Glutamatergic neuron (in vitro differentiated cells): ENCODE measurements around the gene ESRP2. TPM values are rescaled to one million over a fixed set of nuclear protein-coding genes. Genes with fewer than 3 reads are reported as not detected.

Source experiments
- DNase-seq: peaks from one replicate; pipeline ENCODE4 v3.0.0; 2022
- H3K27ac Mint-ChIP-seq: one replicate; pipeline ENCODE4 v1.8.0; 2020; ENCODE audit warnings: mild to moderate bottlenecking, mixed read lengths, inconsistent platforms; ENCODE audit not compliant: unreplicated experiment
- H3K27me3 Mint-ChIP-seq: one replicate; pipeline ENCODE4 v1.8.0; 2020; ENCODE audit warnings: mild to moderate bottlenecking, moderate library complexity, mixed read lengths, inconsistent platforms; ENCODE audit not compliant: unreplicated experiment
- H3K36me3 Mint-ChIP-seq: one replicate; pipeline ENCODE4 v1.8.0; 2020; ENCODE audit warnings: mild to moderate bottlenecking, mixed read lengths, inconsistent platforms; ENCODE audit not compliant: unreplicated experiment
- H3K4me1 Mint-ChIP-seq: one replicate; pipeline ENCODE4 v1.8.0; 2020; ENCODE audit warnings: mild to moderate bottlenecking, low read depth, mixed read lengths, inconsistent platforms; ENCODE audit not compliant: unreplicated experiment
- H3K4me3 Mint-ChIP-seq: one replicate; pipeline ENCODE4 v1.8.0; 2020; ENCODE audit warnings: mild to moderate bottlenecking, mixed read lengths, inconsistent platforms; ENCODE audit not compliant: unreplicated experiment
- H3K9me3 Mint-ChIP-seq: one replicate; pipeline ENCODE4 v1.8.0; 2020; ENCODE audit warnings: mild to moderate bottlenecking, moderate library complexity, mixed read lengths, inconsistent platforms; ENCODE audit not compliant: unreplicated experiment
- CTCF ChIP-seq: fragments of 200-600 bp; sonication (generic); IDR thresholded peaks from one replicate; pipeline ENCODE4 v1.5.0; 2021; ENCODE audit not compliant: partially characterized antibody, unreplicated experiment
- total RNA-seq: library from RNA; stranded (reverse); fragmentation: NEBNext Ultra II Directional; extraction: Animal tissue kit (Norgen Biotek cat#: 25700); gene quantifications from one replicate; pipeline ENCODE4 v1.2.1, GENCODE V29; 2021; ENCODE audit not compliant: unreplicated experiment

ESRP2 gene
- total RNA-seq, 1 donor from 2014 or later, result not detected

GRCh38 chr16:68242085-68242484 is 6.2 kb upstream of the ESRP2 start:
- H3K9me3 Mint-ChIP-seq, result peaks cover 6% of the 10 kb centered on the region
- H3K27ac Mint-ChIP-seq, result no peak overlapping the region
- peaks cover 2% of the 10 kb centered on the region for H3K4me1 Mint-ChIP-seq
- H3K4me3 Mint-ChIP-seq, result no peak overlapping the region
- DNase-seq, result no peak
- no peaks in the 10 kb centered on the region for H3K36me3 Mint-ChIP-seq
- TF ChIP-seq CTCF, result no peak
- H3K27me3 Mint-ChIP-seq, result peaks cover 8% of the 10 kb centered on the region

- Mint-ChIP-seq H3K4me3 (peak overlapping the region; percentile 95), H3K27ac (peak overlapping the region; percentile 81), H3K36me3 (no peaks in the 10 kb centered on the region), H3K27me3 (peaks cover 10% of the 10 kb centered on the region), H3K4me1 (no peaks in the 10 kb centered on the region), H3K9me3 (peaks cover 2% of the 10 kb centered on the region)
- DNase-seq, result no peak
- no peak for TF ChIP-seq CTCF
Measured at GRCh38 chr16:68238029-68238345, 2.1 kb upstream of the ESRP2 start.

DNA sequence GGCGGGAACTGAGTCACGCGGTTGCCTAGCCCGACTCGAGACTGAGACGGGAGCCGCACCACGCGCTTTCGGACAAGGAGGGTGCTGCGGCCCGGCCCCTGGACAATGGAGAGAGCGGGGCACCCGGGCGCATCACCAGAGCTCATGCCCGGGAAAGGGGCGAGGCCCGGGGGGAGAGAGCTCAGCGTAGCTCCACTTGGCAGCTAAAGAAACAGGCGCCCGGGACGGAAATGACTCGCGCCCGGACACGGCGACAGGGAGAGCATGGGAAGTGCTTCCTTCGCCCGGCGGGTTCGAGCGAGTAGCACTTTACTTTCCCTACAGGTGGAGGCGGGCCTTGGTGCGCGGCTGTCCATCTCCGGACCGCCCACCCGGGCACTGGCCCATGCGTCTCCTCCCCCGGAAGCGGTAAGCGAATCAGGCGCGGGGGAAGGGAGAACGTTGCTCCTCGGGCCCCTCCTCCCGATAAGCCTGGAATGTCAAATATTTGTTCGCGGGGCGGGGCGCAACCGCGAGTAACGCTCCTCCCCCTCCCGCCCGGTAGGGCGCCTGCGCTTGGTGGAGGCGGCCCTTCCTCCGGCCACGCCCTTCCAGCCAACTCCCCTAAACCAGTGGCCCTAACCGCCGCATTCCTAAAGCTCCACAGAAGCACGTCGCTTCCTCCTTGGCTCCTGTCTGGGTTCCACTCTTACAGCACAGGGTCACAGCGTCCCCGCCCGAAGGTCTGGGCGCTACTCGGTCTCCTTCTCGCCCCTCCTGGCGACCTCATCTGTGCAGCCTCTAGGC is 1.5 kb upstream of the ESRP2 start:
- Mint-ChIP-seq H3K4me1 (no peaks in the 10 kb centered on the region), H3K4me3 (peak overlapping the region; percentile 95), H3K9me3 (peaks cover 2% of the 10 kb centered on the region), H3K27ac (peak overlapping the region; percentile 81), H3K27me3 (peaks cover 8% of the 10 kb centered on the region), H3K36me3 (no peaks in the 10 kb centered on the region)
- no peak for TF ChIP-seq CTCF
- peak; percentile 96 for DNase-seq

DNA sequence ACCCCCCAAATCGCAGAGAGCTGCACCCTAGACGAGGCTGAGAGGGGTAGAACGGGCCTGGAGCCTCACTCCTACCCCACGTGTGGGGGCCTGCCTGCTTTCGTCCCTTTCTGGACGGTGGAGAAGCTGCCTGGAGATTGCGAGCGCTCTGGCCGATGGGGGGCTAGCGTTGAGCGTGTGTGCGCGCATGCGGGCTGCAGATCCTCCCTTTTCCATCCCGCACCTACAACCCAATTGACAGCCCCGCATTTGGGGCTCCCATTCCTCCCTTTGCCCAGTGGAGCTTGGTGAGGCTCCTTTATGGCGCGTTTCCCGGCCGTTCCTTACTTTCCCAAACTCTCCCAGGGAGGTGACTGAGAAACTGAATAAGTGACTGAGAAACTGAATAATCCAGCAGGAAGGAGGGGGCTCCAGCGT is 907 bp upstream of the ESRP2 start:
- Mint-ChIP-seq H3K4me3 (peak overlapping the region; percentile 90), H3K4me1 (no peaks in the 10 kb centered on the region), H3K36me3 (no peaks in the 10 kb centered on the region), H3K27me3 (peaks cover 8% of the 10 kb centered on the region), H3K27ac (no peak overlapping the region), H3K9me3 (peaks cover 2% of the 10 kb centered on the region)
- DNase-seq, result peak; percentile 29
- no peak for TF ChIP-seq CTCF

DNA sequence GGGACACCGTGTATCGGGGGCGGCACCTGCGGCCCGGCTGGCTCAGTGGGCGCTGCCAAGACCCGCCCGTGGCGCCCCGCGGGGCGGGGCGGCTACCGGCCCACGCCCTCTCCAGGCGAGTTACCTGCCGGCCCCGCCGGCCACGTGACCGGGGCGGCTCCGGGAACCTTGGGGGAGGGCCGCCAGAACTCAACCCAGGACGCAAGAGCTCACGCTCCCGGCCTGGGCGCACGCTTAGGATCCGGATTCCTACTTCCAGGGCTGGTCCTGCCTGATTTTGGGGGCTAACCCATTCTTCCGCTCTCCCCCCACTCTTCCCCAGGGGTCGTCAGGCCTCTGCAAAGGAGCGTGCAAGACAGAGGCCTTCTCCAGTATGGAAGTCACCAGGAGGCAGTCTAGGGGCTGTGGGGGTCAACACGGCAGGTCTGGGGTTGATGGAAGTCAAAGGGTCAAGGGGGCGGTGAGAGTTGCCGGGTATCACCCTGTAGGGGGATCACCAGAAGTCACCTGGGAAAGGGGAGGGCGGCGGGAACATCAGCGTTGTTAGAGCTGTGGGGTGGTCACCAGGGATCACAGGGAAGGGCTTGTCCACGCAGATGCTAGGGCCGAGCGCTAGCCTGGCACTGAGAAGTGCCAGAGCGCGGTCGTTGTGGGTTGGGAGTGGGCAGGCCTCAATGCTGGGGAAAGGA is 354 bp upstream of the ESRP2 start:
- H3K27me3 Mint-ChIP-seq, result peaks cover 8% of the 10 kb centered on the region
- H3K4me1 Mint-ChIP-seq, result no peaks in the 10 kb centered on the region
- TF ChIP-seq CTCF, result no peak
- no peaks in the 10 kb centered on the region for H3K36me3 Mint-ChIP-seq
- DNase-seq, result peak; percentile 21
- peaks cover 2% of the 10 kb centered on the region for H3K9me3 Mint-ChIP-seq
- H3K4me3 Mint-ChIP-seq, result peak overlapping the region; percentile 90
- no peak overlapping the region for H3K27ac Mint-ChIP-seq
